Measurements from ENCODE around the gene RALGAPB.

RALGAPB gene

DNA sequence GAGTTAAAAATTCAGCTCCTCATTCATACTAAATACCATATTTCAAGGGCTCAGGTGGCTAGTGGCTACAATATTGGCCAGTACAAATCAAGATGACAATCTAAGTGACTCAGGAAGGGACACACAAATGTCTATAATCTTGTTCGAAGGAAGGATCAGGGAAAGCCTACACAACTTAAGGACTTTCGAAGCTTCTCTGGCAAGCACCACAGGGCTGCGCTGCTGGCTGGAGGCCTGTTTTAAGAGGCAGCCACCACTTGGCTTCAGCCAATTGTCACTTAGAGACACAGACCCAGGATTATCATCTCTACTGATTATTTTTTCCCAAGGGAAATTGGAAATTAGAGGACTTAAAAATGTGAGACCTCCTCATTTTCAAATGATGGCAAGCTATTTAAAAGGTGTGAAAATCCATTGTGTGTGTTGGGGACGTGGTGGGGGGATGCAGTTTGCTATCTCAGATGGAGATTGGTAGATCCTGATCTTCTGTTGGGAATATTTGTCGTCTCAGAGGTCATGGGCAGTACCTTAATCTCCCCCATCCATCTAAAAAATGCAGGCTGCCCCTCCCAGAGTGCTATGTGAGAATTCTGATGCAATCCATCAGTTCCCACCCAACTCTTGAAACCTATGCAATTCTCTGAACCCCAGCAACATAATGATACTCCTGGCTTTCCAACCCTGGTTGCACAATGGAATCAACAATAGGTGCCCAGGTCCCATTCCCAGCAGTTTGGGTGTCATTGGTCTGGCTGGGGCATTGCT lies 140.3 kb downstream of the RALGAPB start:
- DNase-seq (ENCODE audit: low read depth) = no peak

DNA sequence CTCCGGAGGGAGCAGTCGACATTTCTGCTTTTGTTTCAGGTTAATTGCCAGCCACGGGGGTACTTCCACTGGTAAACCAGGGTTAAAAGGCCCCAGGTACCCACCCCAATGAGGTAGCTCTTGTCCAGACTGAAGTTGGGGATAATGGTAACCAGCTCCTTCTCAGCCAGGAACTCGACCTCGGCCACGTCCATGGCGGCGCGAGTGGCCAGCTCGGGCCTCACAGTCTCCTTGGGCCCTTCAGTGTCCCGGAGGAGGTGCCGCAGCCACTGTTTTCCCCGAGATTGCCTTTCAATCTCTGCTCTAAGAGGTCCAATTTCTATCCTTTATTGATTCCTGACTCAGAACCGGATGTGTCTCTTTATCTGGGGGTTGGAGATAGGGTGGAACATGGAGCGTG lies 142.6 kb downstream of the RALGAPB start:
- DNase-seq (ENCODE audit: low read depth) = no peak

DNA sequence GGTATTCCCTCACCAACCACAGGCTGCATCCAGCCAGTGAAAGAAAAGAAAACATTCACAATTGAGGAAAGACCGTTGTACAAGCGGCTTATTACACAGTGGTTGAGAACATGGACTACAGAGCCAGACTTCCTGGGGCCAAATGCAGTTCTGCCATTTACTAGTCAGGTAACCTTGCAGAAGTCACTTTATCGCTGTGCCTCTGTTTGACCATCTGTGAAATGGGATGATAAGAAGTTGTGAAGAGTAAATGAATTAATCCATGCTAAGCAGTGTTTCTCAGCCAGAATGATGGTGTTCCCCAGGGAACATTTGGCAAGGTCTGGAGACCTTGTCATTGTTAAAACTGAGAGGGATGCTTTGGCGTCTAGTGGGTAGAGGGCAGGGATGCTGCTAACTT lies 143.8 kb downstream of the RALGAPB start:
- no peak for DNase-seq (ENCODE audit: low read depth)

DNA sequence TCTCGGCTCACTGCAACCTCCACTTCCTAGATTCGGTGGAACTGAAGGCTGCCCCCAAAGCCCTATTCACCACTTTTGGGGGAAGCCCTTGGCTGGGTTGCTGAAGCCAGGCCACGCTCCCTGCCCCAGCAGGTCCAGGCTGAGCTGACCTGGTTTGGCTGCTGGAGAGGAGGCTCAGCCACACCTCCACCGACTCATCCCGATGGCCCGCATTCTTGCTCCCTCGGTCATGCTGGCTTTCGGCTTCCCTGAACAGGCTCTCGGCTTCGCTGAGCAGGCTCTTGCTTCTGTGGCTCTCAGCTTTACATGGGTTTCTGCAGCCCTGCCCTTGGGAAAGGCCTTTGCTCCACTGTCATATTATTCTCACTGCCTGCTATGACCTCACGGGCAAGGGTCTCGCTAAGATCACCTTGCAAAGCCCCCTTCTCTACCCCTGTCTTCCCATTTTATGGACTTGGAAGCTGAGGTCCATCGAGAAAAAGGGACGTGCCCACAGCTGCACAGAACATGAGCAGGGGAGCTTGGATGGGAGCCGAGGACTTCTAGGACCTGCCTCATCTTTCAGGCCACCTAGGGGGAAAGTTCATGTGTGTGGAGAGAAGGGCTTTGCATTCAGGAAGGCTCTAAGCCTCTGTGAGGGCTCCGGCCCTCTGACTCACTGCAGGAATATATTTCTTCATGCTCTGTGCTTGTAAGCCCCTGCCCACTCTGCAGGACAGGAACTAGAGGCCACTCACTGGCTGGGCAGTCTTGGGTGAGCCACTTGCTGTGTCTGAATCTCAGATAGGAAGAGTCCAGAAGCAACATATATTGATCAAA lies 144.6 kb downstream of the RALGAPB start:
- no peak for DNase-seq (ENCODE audit: low read depth)

DNA sequence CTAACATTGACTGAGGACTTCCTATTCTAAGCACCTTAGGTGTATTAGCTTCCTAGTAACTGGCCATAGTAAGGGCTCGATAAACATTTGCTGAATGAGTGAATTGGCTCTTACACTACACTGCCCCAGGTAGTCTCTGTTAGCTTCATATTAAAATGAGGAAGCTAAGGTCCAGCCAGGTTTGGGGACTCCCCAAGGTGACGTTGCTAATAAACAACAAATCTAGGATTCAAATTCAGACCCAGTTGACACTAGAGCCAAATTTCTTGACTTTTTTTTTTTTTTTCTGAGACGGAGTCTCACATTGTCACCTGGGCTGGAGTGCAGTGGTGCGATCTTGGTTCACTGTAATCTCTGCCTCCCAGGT lies 145.2 kb downstream of the RALGAPB start:
- no peak for DNase-seq (ENCODE audit: low read depth)

DNA sequence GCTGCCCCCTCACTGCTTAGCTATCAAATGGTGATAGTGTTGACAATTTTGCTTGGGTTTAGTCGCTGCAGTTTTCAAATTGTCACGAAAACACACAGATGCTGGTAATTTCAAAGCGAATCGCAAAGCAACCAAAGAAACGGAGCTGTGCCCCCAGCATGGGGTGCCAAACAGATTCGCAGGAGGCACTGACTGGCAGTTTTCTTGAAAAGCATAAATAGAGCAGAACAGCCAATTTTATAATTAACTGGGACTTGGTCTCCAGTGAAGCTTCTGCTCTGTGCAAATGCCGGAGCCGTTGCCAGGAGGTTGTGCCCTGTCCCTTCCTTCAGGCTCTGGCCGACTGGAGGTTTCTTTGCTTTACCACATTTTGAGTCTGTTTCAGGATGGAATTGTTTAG lies 147.8 kb downstream of the RALGAPB start:
- DNase-seq (ENCODE audit: low read depth) = no peak

DNA sequence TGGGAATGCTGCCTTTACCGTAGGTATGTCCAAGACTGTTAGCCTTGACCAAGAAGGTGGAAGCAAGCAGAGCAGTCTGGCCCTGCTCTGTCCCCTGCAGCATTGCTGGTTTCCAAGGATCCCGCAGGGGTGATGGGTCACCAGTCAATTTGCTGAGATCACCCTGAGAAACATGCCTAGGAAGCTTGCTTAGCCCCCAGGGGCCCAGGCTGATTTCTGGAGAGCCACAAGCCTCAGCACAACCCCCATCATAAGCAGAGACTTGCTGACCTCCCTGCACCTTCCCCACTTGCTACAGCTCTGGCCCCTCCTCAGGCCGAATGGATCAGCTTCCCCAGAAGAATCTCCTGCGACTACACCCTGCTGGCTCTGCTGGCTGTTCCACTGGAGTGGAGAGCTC lies 150.4 kb downstream of the RALGAPB start:
- DNase-seq (ENCODE audit: low read depth) = no peak

DNA sequence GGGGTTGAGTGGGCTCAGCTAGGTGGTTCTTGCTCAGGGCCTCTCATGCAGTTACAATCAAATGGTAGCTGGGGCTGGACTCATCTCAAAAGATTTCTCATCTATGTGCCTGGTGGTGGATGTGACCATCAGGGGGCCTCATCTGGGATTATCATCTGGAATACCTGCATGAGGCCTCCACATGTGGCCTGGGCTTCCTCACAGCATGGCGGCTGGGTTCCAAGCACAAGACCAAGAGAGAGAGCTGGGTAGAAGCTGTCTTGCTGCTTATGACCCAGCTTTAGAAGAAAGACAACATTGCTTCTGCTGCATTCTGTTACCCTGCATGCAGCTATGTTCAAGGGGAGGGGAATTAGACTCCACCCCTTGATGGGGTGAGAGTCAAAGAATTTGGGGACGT lies 151.4 kb downstream of the RALGAPB start:
- no peak for DNase-seq (ENCODE audit: low read depth)

DNA sequence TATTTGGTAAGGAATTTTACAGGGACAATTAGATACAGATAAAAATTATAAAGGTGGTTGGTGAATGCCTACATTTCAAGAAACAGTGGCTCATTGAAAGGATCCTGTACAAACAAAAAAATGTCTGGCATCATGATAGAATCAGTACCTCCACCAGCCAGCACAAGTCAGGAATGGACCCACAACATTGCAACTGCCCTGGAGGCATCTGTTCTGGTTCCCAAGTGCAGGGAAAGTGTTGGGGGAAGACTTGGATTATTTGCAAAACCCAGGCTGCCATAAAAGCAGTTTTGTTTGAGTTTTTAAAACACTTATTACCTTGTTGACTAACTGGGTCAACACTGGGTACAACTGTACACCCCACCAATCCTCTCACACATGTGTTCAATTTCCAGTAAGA lies 153.3 kb downstream of the RALGAPB start:
- no peak for DNase-seq (ENCODE audit: low read depth)

DNA sequence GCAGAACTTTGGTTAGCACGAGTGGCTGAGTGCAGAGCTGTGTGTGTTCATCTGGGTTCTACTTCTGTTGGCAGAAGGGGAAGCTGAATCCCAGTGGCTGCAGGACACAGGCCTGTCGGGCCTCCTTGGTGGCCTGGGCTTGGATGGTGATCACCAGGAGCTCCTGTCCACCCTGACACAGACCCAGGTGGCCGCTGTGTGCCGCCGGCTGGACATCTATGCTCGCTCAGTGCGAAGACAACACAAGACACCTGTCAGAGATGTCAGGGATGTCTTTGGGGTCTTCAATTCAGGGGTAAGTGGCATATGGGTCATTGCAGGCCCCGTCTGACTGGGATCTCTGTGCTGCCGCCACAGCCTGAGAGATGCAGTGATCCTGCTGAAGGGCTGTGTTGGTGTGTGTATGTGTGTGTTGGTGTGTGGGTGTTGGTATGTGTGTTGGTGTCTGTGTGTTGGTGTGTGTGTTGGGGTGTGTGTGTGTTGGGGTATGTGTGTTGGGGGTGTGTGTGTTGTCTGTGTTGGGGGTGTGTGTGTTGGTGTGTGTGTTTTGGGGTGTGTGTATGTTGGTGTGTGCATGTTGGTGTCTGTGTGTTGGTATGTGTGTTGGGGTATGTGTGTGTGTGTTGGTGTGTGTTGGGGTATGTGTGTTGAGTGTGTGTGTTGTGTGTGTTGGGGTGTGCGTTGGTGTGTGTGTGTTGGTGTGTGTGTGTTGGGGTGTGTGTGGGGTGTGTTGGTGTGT lies 154.4 kb downstream of the RALGAPB start:
- DNase-seq (ENCODE audit: low read depth) = no peak
